K562 treated with DMSO at 1 percent for 4 hours (cell line): Measurements from ENCODE around the gene ARMS2. TPM values are rescaled to one million over a fixed set of nuclear protein-coding genes. Genes with fewer than 3 reads are reported as not detected.

Experiments
- total RNA-seq: library from RNA; unstranded; fragments of 300-600 nt; gene quantifications from 2 replicates; pipeline ENCODE4 v1.2.3, GENCODE V29; 2022; ENCODE audit not compliant: insufficient read depth

Gene ARMS2
- not detected in 2 replicates for total RNA-seq

GRCh38 chr10:122454603-122455080, at the start of gene ARMS2:
ARMS2 (plus strand) TSS chr10:122454653; CDS start chr10:122454728, 75 bp downstream.

GRCh38 chr10:122461367-122461728, 6.9 kb downstream of the ARMS2 start, which contains the start of gene HTRA1:
HTRA1 (plus strand) TSS chr10:122461553; CDS start chr10:122461653, 100 bp downstream.

Other genes starting within 250 kb of the ARMS2 start
- not detected in 2 replicates for gene BTBD16, start 183.4 kb upstream of the ARMS2 start, total RNA-seq
- 0.53 and 1.6 TPM in 2 replicates for gene PLEKHA1, start 79.9 kb upstream of the ARMS2 start, total RNA-seq
- gene HTRA1, start 6.9 kb downstream of the ARMS2 start, total RNA-seq, result not detected in 2 replicates
- gene DMBT1, start 106.1 kb downstream of the ARMS2 start, total RNA-seq, result not detected in 2 replicates
- not detected in 2 replicates for gene C10orf120, start 245.2 kb downstream of the ARMS2 start, total RNA-seq